Cardiac muscle cell (in vitro differentiated cells and primary cell): ENCODE data around the gene KRIT1. TPM values are rescaled to one million over a fixed set of nuclear protein-coding genes. Genes with fewer than 3 reads are reported as not detected.

Experiments used
- DNase-seq, 2 donors: peaks; one replicate each; pipeline versions ENCODE4 v3.0.0 to v3.0.0-alpha.2; 2010 to 2017; ENCODE audit warnings: low read depth in 1 of 2, low spot score in 1 of 2
- H3K27ac ChIP-seq: fragments of 200-600 bp; sonication (generic); 2 replicates; pipeline ENCODE4 v1.5.1; 2016
- H3K27me3 ChIP-seq: fragments of 200-600 bp; sonication (generic); 2 replicates; pipeline ENCODE4 v1.6.0; 2016; ENCODE audit warnings: control low read depth
- H3K36me3 ChIP-seq: fragments of 200-600 bp; sonication (generic); 2 replicates; pipeline ENCODE4 v1.5.1; 2016; ENCODE audit warnings: control low read depth
- H3K4me1 ChIP-seq: fragments of 200-600 bp; sonication (generic); 2 replicates; pipeline ENCODE4 v1.8.1; 2017; ENCODE audit warnings: low read depth, mild to moderate bottlenecking, mixed run types
- H3K4me3 ChIP-seq: fragments of 200-600 bp; sonication (generic); 2 replicates; pipeline ENCODE4 v1.5.1; 2016; ENCODE audit warnings: mild to moderate bottlenecking
- H3K9me3 ChIP-seq: fragments of 200-600 bp; sonication (generic); 2 replicates; pipeline ENCODE4 v1.5.1; 2017; ENCODE audit warnings: low read depth, mild to moderate bottlenecking, control low read depth
- polyA plus RNA-seq: library from polyadenylated mRNA; unstranded; fragments of >200 nt; fragmentation: Nextera tagmentation; extraction: Ambion mirVana; gene quantifications from 2 replicates; pipeline ENCODE4 v1.2.1, GENCODE V29; 2016
- total RNA-seq: library from RNA; depleted of rRNA; stranded (reverse); fragments of >200 nt; gene quantifications from 2 replicates; pipeline ENCODE4 v1.2.3, GENCODE V29; 2016
- TF ChIP-seq, protein P1 (sequence below): IDR thresholded peaks from 2 replicates; pipeline ENCODE4 v1.5.1; 2012; ENCODE audit warnings: low read depth, mild to moderate bottlenecking, low read length

The KRIT1 gene
- total and polyA plus RNA-seq, 2 experiments from 2014 or later = 29.0 to 73.4 TPM

DNA sequence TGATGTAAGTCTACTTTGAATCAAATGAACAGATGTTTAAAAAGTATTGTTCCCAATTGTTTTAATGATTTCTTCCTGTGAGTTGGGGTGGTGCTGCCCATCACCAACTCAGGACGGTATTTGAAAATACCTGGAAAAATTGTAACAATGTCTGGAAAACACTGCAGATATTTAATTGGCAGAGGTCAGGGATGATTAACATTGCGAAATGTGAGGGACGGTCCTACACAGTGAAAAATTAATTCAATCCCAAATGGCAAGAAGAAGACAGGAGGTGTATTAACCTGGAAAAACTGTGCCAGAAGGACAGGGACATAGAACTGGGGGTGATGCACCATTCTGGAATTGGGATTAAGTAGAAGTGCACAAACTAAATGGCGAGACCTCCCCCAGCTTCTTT is 29.6 kb upstream of the KRIT1 start:
- DNase-seq = no peak
- no peaks in the 10 kb centered on the region for H3K9me3 ChIP-seq
- TF ChIP-seq, protein P1, sequence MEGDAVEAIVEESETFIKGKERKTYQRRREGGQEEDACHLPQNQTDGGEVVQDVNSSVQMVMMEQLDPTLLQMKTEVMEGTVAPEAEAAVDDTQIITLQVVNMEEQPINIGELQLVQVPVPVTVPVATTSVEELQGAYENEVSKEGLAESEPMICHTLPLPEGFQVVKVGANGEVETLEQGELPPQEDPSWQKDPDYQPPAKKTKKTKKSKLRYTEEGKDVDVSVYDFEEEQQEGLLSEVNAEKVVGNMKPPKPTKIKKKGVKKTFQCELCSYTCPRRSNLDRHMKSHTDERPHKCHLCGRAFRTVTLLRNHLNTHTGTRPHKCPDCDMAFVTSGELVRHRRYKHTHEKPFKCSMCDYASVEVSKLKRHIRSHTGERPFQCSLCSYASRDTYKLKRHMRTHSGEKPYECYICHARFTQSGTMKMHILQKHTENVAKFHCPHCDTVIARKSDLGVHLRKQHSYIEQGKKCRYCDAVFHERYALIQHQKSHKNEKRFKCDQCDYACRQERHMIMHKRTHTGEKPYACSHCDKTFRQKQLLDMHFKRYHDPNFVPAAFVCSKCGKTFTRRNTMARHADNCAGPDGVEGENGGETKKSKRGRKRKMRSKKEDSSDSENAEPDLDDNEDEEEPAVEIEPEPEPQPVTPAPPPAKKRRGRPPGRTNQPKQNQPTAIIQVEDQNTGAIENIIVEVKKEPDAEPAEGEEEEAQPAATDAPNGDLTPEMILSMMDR = no peak
- no peak overlapping the region for H3K4me3 ChIP-seq
- no peaks in the 10 kb centered on the region for H3K4me1 ChIP-seq
- H3K27me3 ChIP-seq = no peaks in the 10 kb centered on the region
- no peak overlapping the region for H3K27ac ChIP-seq
- no peaks in the 10 kb centered on the region for H3K36me3 ChIP-seq

DNA sequence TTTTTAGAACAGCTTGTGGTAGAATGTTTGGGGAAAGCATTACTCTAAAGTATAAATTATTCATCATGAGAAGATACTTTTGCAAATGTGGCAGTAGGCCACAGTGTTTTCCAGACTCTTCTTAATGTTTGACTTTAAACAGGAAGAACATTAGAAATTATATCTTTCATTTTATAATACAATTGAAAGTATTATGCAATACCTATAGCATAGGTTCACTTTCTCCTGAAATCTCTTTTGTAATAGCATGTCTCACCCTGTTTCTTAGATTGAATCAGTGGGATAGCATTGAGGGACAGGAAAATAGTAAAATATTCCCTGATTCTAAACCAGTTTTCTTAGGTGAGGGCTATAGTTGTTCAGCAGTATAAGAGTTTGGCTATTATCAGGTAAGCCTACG is 23.2 kb upstream of the KRIT1 start:
- H3K36me3 ChIP-seq = no peaks in the 10 kb centered on the region
- no peaks in the 10 kb centered on the region for H3K4me1 ChIP-seq
- DNase-seq = no peak
- TF ChIP-seq, protein P1 = no peak
- H3K27me3 ChIP-seq = no peaks in the 10 kb centered on the region
- H3K4me3 ChIP-seq = no peak overlapping the region
- H3K27ac ChIP-seq = no peak overlapping the region
- no peaks in the 10 kb centered on the region for H3K9me3 ChIP-seq

DNA sequence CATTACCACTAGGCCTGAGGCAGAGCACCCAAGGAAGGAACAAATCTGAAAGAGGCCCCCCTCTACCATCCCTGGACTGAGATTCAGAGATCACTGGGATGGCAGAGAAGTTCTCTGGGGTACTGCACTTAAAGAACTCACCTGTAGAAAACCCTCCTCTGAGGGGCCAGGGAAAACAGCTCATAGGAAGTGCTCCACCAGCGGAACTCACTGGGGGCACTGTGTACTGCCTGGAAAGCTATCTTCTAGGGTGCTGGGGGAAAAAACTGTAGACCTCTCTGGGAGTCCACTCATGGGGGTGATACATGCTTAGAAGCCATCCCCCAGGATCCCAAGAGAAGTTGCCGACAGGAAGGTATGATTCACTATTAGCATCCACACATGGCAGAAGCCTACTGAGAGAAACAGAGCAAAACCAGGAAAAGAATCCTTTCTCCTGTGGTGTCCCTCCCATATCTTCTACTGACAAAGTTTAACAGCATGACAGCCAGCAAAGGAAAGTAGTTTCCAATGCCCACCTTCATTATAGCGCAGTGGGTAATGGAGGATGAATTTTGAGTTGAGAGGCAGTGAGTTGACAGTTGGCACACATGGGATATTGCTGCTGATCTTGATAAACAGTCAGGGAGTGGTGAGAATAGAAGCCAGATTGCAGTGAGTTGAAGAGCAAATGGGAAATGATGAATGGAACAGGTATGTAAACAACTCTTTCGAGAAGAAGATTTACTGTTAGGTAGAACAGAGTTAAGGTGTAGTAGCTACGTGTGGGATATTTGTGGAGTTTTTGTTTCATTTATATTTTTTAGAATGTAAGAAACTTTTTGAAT is 20.9 kb upstream of the KRIT1 start:
- no peak overlapping the region for H3K27ac ChIP-seq
- TF ChIP-seq, protein P1 = no peak
- no peaks in the 10 kb centered on the region for H3K27me3 ChIP-seq
- no peaks in the 10 kb centered on the region for H3K4me1 ChIP-seq
- H3K4me3 ChIP-seq = no peak overlapping the region
- no peaks in the 10 kb centered on the region for H3K36me3 ChIP-seq
- no peak for DNase-seq
- no peaks in the 10 kb centered on the region for H3K9me3 ChIP-seq

DNA sequence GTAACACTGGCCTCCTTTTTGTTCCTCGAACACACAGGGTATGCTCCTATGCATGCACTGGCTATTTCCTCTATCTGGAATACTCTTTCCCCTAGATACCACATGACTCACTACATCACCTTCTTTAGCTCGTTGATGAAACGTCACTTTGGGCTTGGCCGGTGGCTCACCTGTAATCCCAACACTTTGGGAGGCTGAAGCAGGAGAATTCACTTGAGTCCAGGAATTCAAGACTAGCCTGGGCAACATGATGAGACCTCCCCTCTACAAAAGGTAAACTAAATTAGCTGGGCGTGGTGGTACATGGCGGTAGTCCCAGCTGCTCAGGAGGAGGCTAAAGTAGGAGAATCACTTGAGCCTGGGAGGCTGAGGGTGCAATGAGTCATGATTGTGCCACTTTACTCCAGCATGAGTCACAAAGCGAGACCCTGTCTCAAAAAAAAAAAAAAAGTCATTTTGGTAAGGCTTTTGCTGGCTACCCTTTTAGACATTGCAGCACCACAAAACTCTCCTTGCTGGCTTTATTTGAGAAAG is 14.6 kb upstream of the KRIT1 start:
- no peaks in the 10 kb centered on the region for H3K27me3 ChIP-seq
- no peaks in the 10 kb centered on the region for H3K9me3 ChIP-seq
- TF ChIP-seq, protein P1 = no peak
- H3K4me1 ChIP-seq = no peaks in the 10 kb centered on the region
- H3K27ac ChIP-seq = no peak overlapping the region
- no peaks in the 10 kb centered on the region for H3K36me3 ChIP-seq
- peak in 1 of 2 donors; percentile 9 for DNase-seq
- no peak overlapping the region for H3K4me3 ChIP-seq

DNA sequence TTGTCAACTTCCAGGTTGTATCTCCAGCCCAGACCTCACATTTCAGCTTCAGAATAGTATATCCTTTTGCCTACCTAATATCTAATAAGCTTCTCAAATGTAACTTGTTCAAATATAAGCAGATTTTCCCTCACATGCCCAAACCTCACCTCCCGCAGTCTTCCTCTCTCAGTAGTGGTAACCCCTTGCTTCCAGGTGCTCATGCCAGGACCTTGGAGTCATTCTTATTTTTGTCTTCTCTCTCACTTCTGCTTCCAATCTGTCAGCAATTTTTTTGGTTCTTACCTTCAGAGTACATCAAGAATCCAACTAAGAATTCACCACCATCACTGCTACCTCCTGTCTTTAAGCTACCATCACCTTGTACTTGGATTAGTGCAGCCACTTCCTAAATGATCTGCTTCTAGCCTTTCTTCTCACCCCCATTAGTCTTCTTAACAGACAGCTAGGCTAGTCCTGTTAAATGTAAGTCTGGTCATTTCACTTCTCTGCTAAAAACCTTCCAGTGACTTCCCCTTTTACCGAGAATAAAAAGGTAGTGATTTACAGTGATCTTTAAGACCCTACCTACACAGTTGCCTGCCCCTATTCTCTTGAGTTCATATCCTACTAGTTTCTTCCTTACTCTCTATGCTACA is 14.0 kb upstream of the KRIT1 start:
- no peak for DNase-seq
- Histone ChIP-seq H3K4me3 (no peak overlapping the region), H3K36me3 (no peaks in the 10 kb centered on the region), H3K9me3 (no peaks in the 10 kb centered on the region), H3K27me3 (no peaks in the 10 kb centered on the region), H3K4me1 (no peaks in the 10 kb centered on the region), H3K27ac (no peak overlapping the region)
- TF ChIP-seq, protein P1 = no peak
